ENCODE data around the gene GAB3. TPM values are rescaled to one million over a fixed set of nuclear protein-coding genes. Genes with fewer than 3 reads are reported as not detected.

GAB3 gene
- polyA plus RNA-seq, 1 donor (not counting 4 experiments of a cell fraction or from before 2014, with no cell fraction given): 0.18 TPM

GRCh38 chrX:154657226-154657805 lies 93.6 kb downstream of the GAB3 start:
- H3K27me3 ChIP-seq (ENCODE audit: control insufficient read depth, extremely low read depth, insufficient read depth, low read length): no peaks in the 10 kb centered on the region
- no peaks in the 10 kb centered on the region for H3K4me1 ChIP-seq (ENCODE audit: control insufficient read depth, extremely low read depth, insufficient read depth, low read length)
- FAIRE-seq (no peak), DNase-seq (ENCODE audit: low read depth, low spot score) (no peak)
- no peaks in the 10 kb centered on the region for H4K20me1 ChIP-seq (ENCODE audit: control insufficient read depth, extremely low read depth, insufficient read depth, low read length)
- H3K4me3 ChIP-seq (ENCODE audit: control insufficient read depth in 2 of 3, extremely low read depth in 1 of 3, insufficient read depth in 2 of 3, low read depth in 1 of 3, low read length in 3 of 3): no peak overlapping the region
- no peak overlapping the region for H3K9ac ChIP-seq (ENCODE audit: control insufficient read depth, extremely low read depth, insufficient read depth, low read length)
- H3K9me3 ChIP-seq (ENCODE audit: control insufficient read depth, low read depth, low read length): peaks cover 3% of the 10 kb centered on the region
- H3K27ac ChIP-seq (ENCODE audit: control insufficient read depth, insufficient read depth, low read length): no peak overlapping the region
- H3K4me2 ChIP-seq (ENCODE audit: control insufficient read depth, extremely low read depth, insufficient read depth, low read depth, low read length): no peak overlapping the region
- H2AFZ ChIP-seq (ENCODE audit: control insufficient read depth, low read length): no peak overlapping the region
- H3K9me1 ChIP-seq (ENCODE audit: control insufficient read depth, extremely low read depth, insufficient read depth, low read length): no peaks in the 10 kb centered on the region
- dilution Hi-C loops (cut with MboI; ENCODE audit: extremely low pct_ligation_motif_present, low sequenced_read_pairs): no loop called here
- H3K36me3 ChIP-seq (ENCODE audit: control insufficient read depth in 2 of 2, extremely low read depth in 1 of 2, insufficient read depth in 2 of 2, low read length in 2 of 2): no peaks in the 10 kb centered on the region
- no peaks in the 10 kb centered on the region for H3K79me2 ChIP-seq (ENCODE audit: control insufficient read depth, insufficient read depth, low read length)
- no peak for TF ChIP-seq EZH2 (IDR thresholded peaks at IDR 0.05; ENCODE audit: low read length)

GRCh38 chrX:154655786-154656185 lies 95.1 kb downstream of the GAB3 start:
- no peak for FAIRE-seq
- Histone ChIP-seq H3K36me3 (ENCODE audit: control insufficient read depth in 2 of 2, extremely low read depth in 1 of 2, insufficient read depth in 2 of 2, low read length in 2 of 2) (no peaks in the 10 kb centered on the region), H3K4me1 (ENCODE audit: control insufficient read depth, extremely low read depth, insufficient read depth, low read length) (no peaks in the 10 kb centered on the region), H3K79me2 (ENCODE audit: control insufficient read depth, insufficient read depth, low read length) (no peaks in the 10 kb centered on the region), H3K9me1 (ENCODE audit: control insufficient read depth, extremely low read depth, insufficient read depth, low read length) (no peaks in the 10 kb centered on the region), H4K20me1 (ENCODE audit: control insufficient read depth, extremely low read depth, insufficient read depth, low read length) (no peaks in the 10 kb centered on the region), H3K9me3 (ENCODE audit: control insufficient read depth, low read depth, low read length) (peaks cover 3% of the 10 kb centered on the region), H3K9ac (ENCODE audit: control insufficient read depth, extremely low read depth, insufficient read depth, low read length) (no peak overlapping the region), H3K4me3 (ENCODE audit: control insufficient read depth in 2 of 3, extremely low read depth in 1 of 3, insufficient read depth in 2 of 3, low read depth in 1 of 3, low read length in 3 of 3) (no peak overlapping the region), H3K27me3 (ENCODE audit: control insufficient read depth, extremely low read depth, insufficient read depth, low read length) (no peaks in the 10 kb centered on the region), H3K4me2 (ENCODE audit: control insufficient read depth, extremely low read depth, insufficient read depth, low read depth, low read length) (no peak overlapping the region), H2AFZ (ENCODE audit: control insufficient read depth, low read length) (no peak overlapping the region), H3K27ac (ENCODE audit: control insufficient read depth, insufficient read depth, low read length) (no peak overlapping the region)
- dilution Hi-C loops (cut with MboI; ENCODE audit: extremely low pct_ligation_motif_present, low sequenced_read_pairs): no loop called here
- no peak for DNase-seq (ENCODE audit: low read depth, low spot score)
- TF ChIP-seq EZH2 (IDR thresholded peaks at IDR 0.05; ENCODE audit: low read length): no peak
- TF ChIP-seq CTCF (optimal IDR thresholded peaks at IDR 0.05 in 1 of 3, IDR thresholded peaks at IDR 0.05 in 1 of 3, conservative IDR thresholded peaks at IDR 0.05 in 1 of 3; ENCODE audit: extremely low read depth in 1 of 3, insufficient read depth in 2 of 3, low read length in 3 of 3): no peak

- no peaks in the 10 kb centered on the region for H4K20me1 ChIP-seq (ENCODE audit: control insufficient read depth, extremely low read depth, insufficient read depth, low read length)
- dilution Hi-C loops (cut with MboI; ENCODE audit: extremely low pct_ligation_motif_present, low sequenced_read_pairs): no loop called here
- H3K36me3 ChIP-seq (ENCODE audit: control insufficient read depth in 2 of 2, extremely low read depth in 1 of 2, insufficient read depth in 2 of 2, low read length in 2 of 2): no peaks in the 10 kb centered on the region
- no peak for DNase-seq (ENCODE audit: low read depth, low spot score)
- H3K9me3 ChIP-seq (ENCODE audit: control insufficient read depth, low read depth, low read length): peaks cover 2% of the 10 kb centered on the region
- H3K4me3 ChIP-seq (ENCODE audit: control insufficient read depth in 2 of 3, extremely low read depth in 1 of 3, insufficient read depth in 2 of 3, low read depth in 1 of 3, low read length in 3 of 3): no peak overlapping the region
- H3K27ac ChIP-seq (ENCODE audit: control insufficient read depth, insufficient read depth, low read length): no peak overlapping the region
- no peak overlapping the region for H3K9ac ChIP-seq (ENCODE audit: control insufficient read depth, extremely low read depth, insufficient read depth, low read length)
- H3K4me2 ChIP-seq (ENCODE audit: control insufficient read depth, extremely low read depth, insufficient read depth, low read depth, low read length): no peak overlapping the region
- TF ChIP-seq CTCF (optimal IDR thresholded peaks at IDR 0.05 in 1 of 3, IDR thresholded peaks at IDR 0.05 in 1 of 3, conservative IDR thresholded peaks at IDR 0.05 in 1 of 3; ENCODE audit: extremely low read depth in 1 of 3, insufficient read depth in 2 of 3, low read length in 3 of 3) (no peak), EZH2 (IDR thresholded peaks at IDR 0.05; ENCODE audit: low read length) (no peak)
- H3K79me2 ChIP-seq (ENCODE audit: control insufficient read depth, insufficient read depth, low read length): no peaks in the 10 kb centered on the region
- H3K27me3 ChIP-seq (ENCODE audit: control insufficient read depth, extremely low read depth, insufficient read depth, low read length): no peaks in the 10 kb centered on the region
- no peak overlapping the region for H2AFZ ChIP-seq (ENCODE audit: control insufficient read depth, low read length)
- no peak for FAIRE-seq
- no peaks in the 10 kb centered on the region for H3K4me1 ChIP-seq (ENCODE audit: control insufficient read depth, extremely low read depth, insufficient read depth, low read length)
- H3K9me1 ChIP-seq (ENCODE audit: control insufficient read depth, extremely low read depth, insufficient read depth, low read length): no peaks in the 10 kb centered on the region
These were observed 95.5 kb downstream of the GAB3 start for GRCh38 chrX:154655346-154655745.

Measured in keratinocyte (primary cell).